GM21786 (cell line): ENCODE data around the gene KATNAL2.
"Not testable (repeated sequence)": the region's sequence is repeated elsewhere in the genome, so short reads cannot be mapped to it uniquely, and the experiment has no call there.

Experiments
- ATAC-seq: cut with Tn5 transposase; IDR thresholded peaks from one replicate; pipeline ENCODE4 v1.9.1; 2021; ENCODE audit not compliant: unreplicated experiment

KATNAL2 gene

GRCh38 chr18:46939337-46939963, 22.0 kb downstream of the KATNAL2 start:
- ATAC-seq = no peak

GRCh38 chr18:46939998-46940571, 22.7 kb downstream of the KATNAL2 start:
- no peak for ATAC-seq

DNA sequence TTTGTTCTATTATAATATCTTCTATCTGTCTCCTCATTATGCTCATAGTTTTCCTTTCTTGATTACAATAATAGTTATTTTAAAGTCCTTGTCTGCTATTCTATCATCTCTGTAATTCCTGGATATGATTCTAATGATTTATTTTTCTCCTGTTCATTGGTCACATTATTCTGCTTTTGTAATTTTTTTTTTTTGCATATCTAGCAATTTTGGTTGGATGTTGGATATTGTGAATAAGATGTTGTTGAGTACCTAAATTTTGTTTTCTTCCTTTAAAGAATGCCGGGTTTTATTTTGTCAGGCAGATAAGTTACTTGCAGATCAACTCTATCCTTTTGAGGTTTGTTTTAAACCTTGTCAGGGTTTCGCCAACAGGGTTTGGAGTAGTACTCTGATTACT, 25.2 kb downstream of the KATNAL2 start:
- no peak for ATAC-seq

DNA sequence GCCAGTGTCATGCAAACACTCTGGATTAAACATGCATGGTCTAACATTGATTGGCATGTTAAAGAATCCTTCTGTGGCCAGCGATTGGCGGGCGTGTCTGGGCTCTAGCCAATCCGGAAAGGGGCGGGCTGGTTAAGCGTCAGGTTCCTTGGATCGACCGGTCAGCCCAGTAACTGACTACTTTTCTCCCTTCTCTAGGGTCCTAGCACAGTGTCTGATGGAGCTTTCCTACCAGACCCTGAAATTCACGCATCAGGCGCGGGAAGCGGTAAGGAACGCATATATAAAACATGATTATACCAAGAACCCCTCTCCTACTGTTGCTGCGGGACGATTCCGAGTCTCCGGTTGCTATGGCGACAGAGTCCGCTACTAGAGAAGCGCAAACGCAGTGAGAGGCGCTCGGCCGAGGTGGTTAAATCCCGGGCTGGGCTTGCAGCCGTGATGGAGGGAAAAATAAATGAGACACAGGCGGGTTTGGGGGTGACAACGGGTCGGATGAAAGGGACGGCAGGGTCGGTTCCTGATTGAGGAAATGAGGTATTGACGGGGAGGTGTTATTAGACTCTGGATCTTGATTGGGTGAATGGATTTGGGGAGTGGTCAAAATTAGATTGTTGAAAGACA, 29.4 kb downstream of the KATNAL2 start:
- peak; percentile 72 for ATAC-seq

DNA sequence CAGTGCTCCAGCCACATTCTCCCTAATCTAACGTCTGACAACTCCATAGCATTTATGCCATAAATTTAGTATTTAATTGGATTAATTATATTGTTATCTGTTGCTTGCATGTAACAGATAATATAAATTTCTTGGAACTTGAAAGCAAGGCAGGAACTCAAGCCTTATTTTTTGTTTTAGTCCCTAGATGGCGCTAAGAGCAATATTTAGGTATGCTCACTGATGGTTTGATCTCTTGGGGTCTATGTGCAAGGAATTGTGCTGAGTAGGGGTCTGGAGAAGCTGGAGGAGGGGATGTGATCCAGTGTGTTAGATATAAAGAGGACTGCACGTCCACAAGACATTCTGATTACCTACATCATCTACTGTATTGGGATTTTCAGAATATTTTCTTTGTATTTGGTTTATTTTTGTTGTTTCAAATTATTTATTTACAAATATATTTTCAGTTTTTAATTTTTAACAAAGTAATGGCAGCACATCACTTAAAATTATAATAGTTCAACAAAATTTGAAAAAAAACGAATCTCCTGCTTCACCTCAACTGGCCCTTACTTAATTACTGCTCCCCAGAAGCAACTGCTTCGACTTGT, 32.8 kb downstream of the KATNAL2 start:
- no peak for ATAC-seq

DNA sequence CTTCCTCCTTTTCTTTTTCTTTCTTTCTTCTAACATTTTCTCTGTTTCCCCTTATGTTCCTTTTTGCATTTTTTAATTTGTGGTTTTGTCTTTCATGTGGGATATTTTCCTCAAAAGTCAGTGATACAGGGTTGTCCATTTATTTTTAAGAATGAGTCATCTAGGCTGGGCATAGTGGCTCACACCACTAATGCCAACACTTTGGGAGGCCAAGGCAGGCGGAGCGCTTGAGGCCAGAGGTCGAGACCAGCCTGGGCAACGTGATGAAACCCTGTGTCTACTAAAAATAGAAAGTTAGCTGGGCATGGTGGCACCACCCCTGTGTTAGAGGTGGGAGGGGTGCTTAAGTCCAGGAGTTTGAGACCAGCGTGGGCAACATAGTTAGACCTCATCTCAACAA, 35.8 kb downstream of the KATNAL2 start:
- no peak for ATAC-seq

- ATAC-seq = no peak
Measured at GRCh38 chr18:46958209-46958608, 40.8 kb downstream of the KATNAL2 start.

DNA sequence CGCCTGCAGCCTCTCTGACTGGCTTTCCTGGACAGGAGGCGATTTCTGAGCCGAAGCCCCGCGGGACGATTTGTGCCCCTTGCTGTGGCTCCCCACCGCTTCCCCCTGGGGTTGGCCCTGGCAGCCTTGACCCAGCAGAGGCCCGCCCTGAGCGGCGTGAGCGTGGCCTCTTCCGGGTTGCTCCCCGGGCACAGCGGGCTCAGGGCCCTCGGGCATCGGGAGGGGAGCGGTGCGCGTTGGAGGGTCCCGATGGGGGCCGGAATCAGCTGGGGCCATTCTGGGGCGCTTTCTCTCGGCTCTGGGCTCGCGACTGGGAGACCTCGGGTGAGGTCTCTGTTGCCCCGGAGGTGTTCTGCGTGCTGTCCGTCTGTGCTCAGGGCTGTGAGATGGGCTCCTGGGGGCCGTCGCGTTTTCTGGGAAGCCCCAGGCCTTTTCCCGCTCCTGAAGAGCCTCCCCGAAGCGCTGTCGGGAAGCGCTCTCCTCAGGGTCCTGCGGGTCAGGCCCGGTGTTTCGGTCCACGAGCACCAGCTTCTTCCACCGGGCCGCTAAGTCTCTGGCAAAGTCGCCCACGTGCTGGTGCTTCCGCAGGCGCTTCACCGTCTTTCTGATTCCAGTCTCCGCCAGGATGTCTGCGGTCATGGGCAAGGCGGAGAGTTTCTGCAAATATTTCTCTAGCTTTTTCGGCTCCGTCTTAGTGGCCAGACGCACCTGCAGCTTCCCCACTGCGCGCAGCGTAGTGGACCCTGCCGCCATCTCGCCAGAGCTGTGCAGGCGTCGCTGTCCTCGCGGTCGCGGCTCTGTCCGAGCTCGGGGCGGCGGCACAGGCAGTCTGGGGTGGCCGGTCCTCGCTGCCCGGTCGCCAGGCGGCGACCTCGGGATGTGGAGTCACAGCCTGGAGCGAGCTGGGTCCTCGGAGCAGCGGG, 46.5 kb downstream of the KATNAL2 start:
- not testable (repeated sequence) for ATAC-seq

DNA sequence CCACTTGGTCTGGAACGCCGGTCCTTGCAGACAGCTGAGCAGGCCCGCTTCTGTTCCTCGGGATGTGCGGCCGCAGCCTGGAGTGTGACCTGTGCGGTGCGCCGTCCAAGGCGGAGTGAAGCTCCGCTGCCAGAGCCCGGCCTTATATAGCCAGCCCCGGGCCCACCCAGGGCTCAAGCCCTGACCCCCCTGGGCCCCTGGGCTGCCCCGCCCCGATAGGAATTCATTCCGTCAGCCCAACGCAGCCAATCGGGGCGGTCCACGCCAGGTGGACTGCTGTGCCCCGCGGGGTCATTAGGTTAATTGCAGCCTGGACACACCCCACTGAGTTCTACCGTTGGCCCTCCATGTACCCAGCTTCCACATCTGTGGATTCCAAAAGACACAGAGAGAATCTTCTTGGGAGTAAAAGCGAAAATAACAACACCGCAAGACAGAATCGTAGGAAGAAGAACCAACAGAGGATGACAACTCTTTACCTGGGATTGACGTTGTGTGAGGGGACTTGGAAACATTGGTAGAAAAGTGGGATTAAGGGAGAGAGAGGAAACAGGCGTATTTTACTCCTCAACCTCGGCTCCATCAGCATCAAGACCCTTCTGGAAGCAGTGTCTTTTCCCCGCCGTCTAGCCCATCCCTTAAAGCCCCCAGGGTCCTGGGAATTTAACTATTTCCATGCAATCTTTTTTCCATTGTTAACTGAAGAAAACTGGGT, 47.3 kb downstream of the KATNAL2 start:
- not testable (repeated sequence) for ATAC-seq

DNA sequence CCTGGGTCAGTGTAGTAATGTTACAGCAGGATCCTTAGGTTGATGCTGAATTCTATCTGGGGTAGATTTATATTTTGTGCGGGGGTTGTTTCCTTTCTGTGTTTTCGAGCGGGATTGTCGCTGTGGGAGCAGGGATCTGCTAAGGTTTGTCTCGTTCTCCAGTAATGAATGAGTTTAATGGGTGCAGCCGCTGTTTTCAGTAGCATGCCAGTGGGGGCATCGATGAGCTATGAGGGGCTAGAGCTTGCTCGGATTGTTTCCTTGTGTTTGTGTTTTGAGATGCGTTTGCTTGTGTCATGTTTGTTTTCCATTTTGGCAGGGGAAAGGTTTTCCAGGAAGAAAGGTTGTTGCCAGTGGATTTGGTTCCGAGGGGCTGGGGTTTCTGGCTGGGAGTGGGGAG, 48.9 kb downstream of the KATNAL2 start:
- not testable (repeated sequence) for ATAC-seq

GRCh38 chr18:46969551-46969950, 52.1 kb downstream of the KATNAL2 start:
- ATAC-seq = not testable (repeated sequence)

DNA sequence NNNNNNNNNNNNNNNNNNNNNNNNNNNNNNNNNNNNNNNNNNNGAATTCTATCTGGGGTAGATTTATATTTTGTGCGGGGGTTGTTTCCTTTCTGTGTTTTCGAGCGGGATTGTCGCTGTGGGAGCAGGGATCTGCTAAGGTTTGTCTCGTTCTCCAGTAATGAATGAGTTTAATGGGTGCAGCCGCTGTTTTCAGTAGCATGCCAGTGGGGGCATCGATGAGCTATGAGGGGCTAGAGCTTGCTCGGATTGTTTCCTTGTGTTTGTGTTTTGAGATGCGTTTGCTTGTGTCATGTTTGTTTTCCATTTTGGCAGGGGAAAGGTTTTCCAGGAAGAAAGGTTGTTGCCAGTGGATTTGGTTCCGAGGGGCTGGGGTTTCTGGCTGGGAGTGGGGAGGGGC, 102.5 kb downstream of the KATNAL2 start:
- not testable (repeated sequence) for ATAC-seq

- ATAC-seq = not testable (repeated sequence)
Measured at GRCh38 chr18:47020757-47021156, 103.4 kb downstream of the KATNAL2 start.

DNA sequence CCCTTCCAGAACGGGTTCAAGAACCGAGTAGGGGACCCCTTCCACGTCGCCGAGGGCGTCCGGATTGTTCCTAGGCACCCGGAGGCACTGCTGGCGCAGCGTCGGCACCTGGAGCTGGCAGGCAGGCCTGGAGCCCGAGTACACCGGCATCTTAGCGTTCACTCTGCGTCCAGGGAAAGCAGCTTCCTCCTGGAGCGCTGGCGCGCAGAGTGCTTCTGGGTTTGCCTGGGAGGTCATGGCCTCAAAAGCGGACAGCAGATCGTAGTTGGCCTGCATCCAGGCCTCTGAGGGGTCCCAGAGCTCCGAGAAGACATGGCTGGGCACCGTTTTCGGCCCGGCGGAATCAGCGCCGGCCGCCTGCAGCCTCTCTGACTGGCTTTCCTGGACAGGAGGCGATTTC, 105.4 kb downstream of the KATNAL2 start:
- not testable (repeated sequence) for ATAC-seq

DNA sequence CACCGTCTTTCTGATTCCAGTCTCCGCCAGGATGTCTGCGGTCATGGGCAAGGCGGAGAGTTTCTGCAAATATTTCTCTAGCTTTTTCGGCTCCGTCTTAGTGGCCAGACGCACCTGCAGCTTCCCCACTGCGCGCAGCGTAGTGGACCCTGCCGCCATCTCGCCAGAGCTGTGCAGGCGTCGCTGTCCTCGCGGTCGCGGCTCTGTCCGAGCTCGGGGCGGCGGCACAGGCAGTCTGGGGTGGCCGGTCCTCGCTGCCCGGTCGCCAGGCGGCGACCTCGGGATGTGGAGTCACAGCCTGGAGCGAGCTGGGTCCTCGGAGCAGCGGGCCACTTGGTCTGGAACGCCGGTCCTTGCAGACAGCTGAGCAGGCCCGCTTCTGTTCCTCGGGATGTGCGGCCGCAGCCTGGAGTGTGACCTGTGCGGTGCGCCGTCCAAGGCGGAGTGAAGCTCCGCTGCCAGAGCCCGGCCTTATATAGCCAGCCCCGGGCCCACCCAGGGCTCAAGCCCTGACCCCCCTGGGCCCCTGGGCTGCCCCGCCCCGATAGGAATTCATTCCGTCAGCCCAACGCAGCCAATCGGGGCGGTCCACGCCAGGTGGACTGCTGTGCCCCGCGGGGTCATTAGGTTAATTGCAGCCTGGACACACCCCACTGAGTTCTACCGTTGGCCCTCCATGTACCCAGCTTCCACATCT, 106.5 kb downstream of the KATNAL2 start:
- ATAC-seq = not testable (repeated sequence)

DNA sequence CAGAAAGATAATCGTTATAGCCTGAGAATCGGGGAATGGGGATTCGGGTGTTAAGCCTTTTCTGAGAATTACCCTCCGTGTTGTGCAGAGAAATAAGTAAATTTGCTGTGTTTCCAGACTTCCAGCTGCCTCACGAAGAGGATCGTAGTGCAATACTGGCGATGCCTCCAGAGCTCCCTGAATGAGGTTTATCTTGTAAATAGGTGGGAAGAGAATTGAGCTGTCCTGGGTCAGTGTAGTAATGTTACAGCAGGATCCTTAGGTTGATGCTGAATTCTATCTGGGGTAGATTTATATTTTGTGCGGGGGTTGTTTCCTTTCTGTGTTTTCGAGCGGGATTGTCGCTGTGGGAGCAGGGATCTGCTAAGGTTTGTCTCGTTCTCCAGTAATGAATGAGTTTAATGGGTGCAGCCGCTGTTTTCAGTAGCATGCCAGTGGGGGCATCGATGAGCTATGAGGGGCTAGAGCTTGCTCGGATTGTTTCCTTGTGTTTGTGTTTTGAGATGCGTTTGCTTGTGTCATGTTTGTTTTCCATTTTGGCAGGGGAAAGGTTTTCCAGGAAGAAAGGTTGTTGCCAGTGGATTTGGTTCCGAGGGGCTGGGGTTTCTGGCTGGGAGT, 108.3 kb downstream of the KATNAL2 start:
- not testable (repeated sequence) for ATAC-seq

- ATAC-seq = not testable (repeated sequence)
Measured at GRCh38 chr18:47028738-47029137, 111.3 kb downstream of the KATNAL2 start.

DNA sequence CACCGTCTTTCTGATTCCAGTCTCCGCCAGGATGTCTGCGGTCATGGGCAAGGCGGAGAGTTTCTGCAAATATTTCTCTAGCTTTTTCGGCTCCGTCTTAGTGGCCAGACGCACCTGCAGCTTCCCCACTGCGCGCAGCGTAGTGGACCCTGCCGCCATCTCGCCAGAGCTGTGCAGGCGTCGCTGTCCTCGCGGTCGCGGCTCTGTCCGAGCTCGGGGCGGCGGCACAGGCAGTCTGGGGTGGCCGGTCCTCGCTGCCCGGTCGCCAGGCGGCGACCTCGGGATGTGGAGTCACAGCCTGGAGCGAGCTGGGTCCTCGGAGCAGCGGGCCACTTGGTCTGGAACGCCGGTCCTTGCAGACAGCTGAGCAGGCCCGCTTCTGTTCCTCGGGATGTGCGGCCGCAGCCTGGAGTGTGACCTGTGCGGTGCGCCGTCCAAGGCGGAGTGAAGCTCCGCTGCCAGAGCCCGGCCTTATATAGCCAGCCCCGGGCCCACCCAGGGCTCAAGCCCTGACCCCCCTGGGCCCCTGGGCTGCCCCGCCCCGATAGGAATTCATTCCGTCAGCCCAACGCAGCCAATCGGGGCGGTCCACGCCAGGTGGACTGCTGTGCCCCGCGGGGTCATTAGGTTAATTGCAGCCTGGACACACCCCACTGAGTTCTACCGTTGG, 112.4 kb downstream of the KATNAL2 start:
- not testable (repeated sequence) for ATAC-seq

DNA sequence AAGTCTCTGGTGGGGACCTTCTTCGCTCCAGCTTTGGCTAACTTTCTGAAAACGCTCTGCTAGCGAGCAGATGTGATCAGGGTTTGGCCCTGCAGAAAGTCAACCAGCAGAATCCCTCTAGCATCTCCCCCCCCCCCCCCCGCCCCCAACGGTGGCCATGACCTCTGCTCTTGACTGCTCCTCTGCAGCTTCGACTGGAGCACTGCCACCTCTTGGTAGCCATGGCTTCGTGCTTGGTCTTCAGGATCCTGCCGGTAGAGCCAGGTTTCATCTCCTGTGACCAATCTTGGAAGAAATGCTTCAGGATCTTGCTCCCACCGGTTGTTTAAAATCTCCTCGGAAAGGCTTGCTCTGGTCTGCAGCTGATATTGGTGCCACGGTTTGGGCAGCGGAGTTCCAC, 113.5 kb downstream of the KATNAL2 start:
- not testable (repeated sequence) for ATAC-seq
